HepG2 (cell line): ENCODE results near the gene TGFA. TPM values are rescaled to one million over a fixed set of nuclear protein-coding genes. Genes with fewer than 3 reads are reported as not detected.

Source experiments
- ATAC-seq: fragments of 200-7000 bp; cut with Tn5 transposase; 3 replicates; pipeline ENCODE4 v1.9.1; 2020; ENCODE audit warnings: mild to moderate bottlenecking, moderate library complexity
- BruUV-seq: library from RNA; stranded (reverse); fragments of 400-500 nt; replicated peaks from 2 replicates; lab custom pipeline; 2021; lab: Mats Ljungman, UMichigan
- CTCF ChIA-PET: fragments of 300-600 bp; formaldehyde crosslinking; extraction: SDS; loops from one replicate; lab custom pipeline; 2021; ENCODE audit warnings: low total read pairs, inconsistent platforms, low intra/inter-chr PET ratio; lab: Yijun Ruan, JAX
- POLR2A ChIA-PET: fragments of 350-600 bp; sonication (Branson Sonifier 250); formaldehyde crosslinking; loops from one replicate; lab custom pipeline; 2020; ENCODE audit warnings: antibody characterized with exemption, inconsistent platforms; lab: Yijun Ruan, JAX
- DNase-seq: peaks from one replicate; pipeline ENCODE4 v3.0.0-alpha.2; 2015; ENCODE audit warnings: low spot score
- FAIRE-seq: peaks from 3 replicates; lab custom pipeline; 2011; peaks lifted over from hg19 to GRCh38; lab: Jason Lieb, UNC
- H2AFZ ChIP-seq: one replicate; pipeline ENCODE4 v1.6.1; 2011; ENCODE audit warnings: low read length, inconsistent platforms
- H3K27ac ChIP-seq: fragments of 300-600 bp; 3 replicates; pipeline ENCODE4 v1.8.0; 2011; ENCODE audit warnings: mixed run types, mild to moderate bottlenecking, mixed read lengths, low read length, inconsistent platforms; ENCODE audit not compliant: insufficient read depth; ENCODE audit errors: extremely low read length
- H3K27me3 ChIP-seq, 2 experiments: fragments of 200-600 bp in 1 of 2; 2 replicates in 1 of 2; 3 replicates in 1 of 2; pipeline versions ENCODE4 v1.6.0 to v1.8.0; 2011; ENCODE audit warnings: low read length in 2 of 2, mild to moderate bottlenecking in 2 of 2, moderate library complexity in 2 of 2, inconsistent platforms in 1 of 2; ENCODE audit not compliant: insufficient read depth in 2 of 2, control insufficient read depth in 1 of 2
- H3K36me3 ChIP-seq, 2 experiments: fragments of 200-600 bp in 1 of 2; replicated peaks in 1 of 2; 2 replicates in 1 of 2; 3 replicates in 1 of 2; pipeline versions ENCODE4 v1.5.1 to v1.8.0; 2011; ENCODE audit warnings: low read length in 2 of 2, inconsistent platforms in 1 of 2; ENCODE audit not compliant: insufficient read depth in 2 of 2, control insufficient read depth in 1 of 2
- H3K4me1 ChIP-seq: 2 replicates; pipeline ENCODE4 v1.5.1; 2012; ENCODE audit warnings: low read length, inconsistent platforms; ENCODE audit not compliant: insufficient read depth
- H3K4me2 ChIP-seq: 2 replicates; pipeline ENCODE4 v1.6.0; 2011; ENCODE audit warnings: low read depth, low read length, inconsistent platforms
- H3K4me3 ChIP-seq, 3 experiments: fragments of 200-600 bp in 1 of 3; sonication (generic), shearing (Covaris generic) in 1 of 3; replicated peaks in 1 of 3; 2 replicates each; pipeline ENCODE4 v1.5.1; 2011 to 2016; ENCODE audit warnings: low read length in 3 of 3, inconsistent platforms in 2 of 3, low read depth in 2 of 3, mild to moderate bottlenecking in 2 of 3, control low read depth in 1 of 3, mixed read lengths in 1 of 3; ENCODE audit not compliant: insufficient read depth in 1 of 3
- H3K79me2 ChIP-seq: one replicate; pipeline ENCODE4 v1.6.1; 2011; ENCODE audit warnings: low read length, inconsistent platforms; ENCODE audit not compliant: insufficient read depth
- H3K9ac ChIP-seq: 2 replicates; pipeline ENCODE4 v1.6.0; 2011; ENCODE audit warnings: mild to moderate bottlenecking, low read depth, low read length, inconsistent platforms; ENCODE audit not compliant: insufficient read depth
- H3K9me3 ChIP-seq: 2 replicates; pipeline ENCODE4 v1.5.1; 2012; ENCODE audit warnings: mild to moderate bottlenecking, low read length
- H4K20me1 ChIP-seq: 2 replicates; pipeline ENCODE4 v1.6.0; 2011; ENCODE audit warnings: inconsistent platforms, mild to moderate bottlenecking, low read length, moderate library complexity; ENCODE audit not compliant: insufficient read depth
- ARID4A ChIP-seq: sonication (generic); formaldehyde crosslinking; IDR thresholded peaks from 2 replicates; pipeline ENCODE4 v1.5.0; 2020; ENCODE audit warnings: mild to moderate bottlenecking, missing genetic modification reagents, borderline replicate concordance
- EP300 ChIP-seq, 3 experiments: sonication (generic) in 1 of 3; formaldehyde crosslinking in 1 of 3; IDR thresholded peaks; 2 replicates each; pipeline versions ENCODE4 v1.5.1 to v1.6.1; 2011 to 2020; ENCODE audit warnings: low read depth in 2 of 3, low read length in 2 of 3, borderline replicate concordance in 1 of 3, improper control_type of control experiment in 1 of 3, mild to moderate bottlenecking in 1 of 3, missing genetic modification reagents in 1 of 3, moderate library complexity in 1 of 3
- ERF ChIP-seq: IDR thresholded peaks from 2 replicates; pipeline ENCODE4 v1.6.1; 2018; ENCODE audit warnings: missing biosample characterization, missing genetic modification reagents
- HNF4G ChIP-seq, 2 experiments: sonication (generic) in 1 of 2; formaldehyde crosslinking in 1 of 2; IDR thresholded peaks; 2 replicates each; pipeline versions ENCODE4 v1.4.0 to v1.6.1; 2011 to 2020; ENCODE audit warnings: borderline replicate concordance in 2 of 2, low read depth in 2 of 2, mild to moderate bottlenecking in 2 of 2, low read length in 1 of 2, missing genetic modification reagents in 1 of 2, moderate library complexity in 1 of 2
- NCOA1 ChIP-seq: sonication (generic); formaldehyde crosslinking; IDR thresholded peaks from 2 replicates; pipeline ENCODE4 v1.9.0; 2021; ENCODE audit warnings: missing genetic modification reagents
- PAF1 ChIP-seq: IDR thresholded peaks from 2 replicates; pipeline ENCODE4 v1.6.1; 2016; ENCODE audit warnings: missing genetic modification reagents, missing compliant biosample characterization
- PRPF4 ChIP-seq: fragments of 200-400 bp; formaldehyde crosslinking; IDR thresholded peaks from 2 replicates; pipeline ENCODE4 v1.6.1; 2016; ENCODE audit warnings: low read length, low read depth; ENCODE audit not compliant: poor library complexity, severe bottlenecking
- RFX1 ChIP-seq: fragments of 450-650 bp; IDR thresholded peaks from 2 replicates; pipeline ENCODE4 v1.6.1; 2017
- SATB2 ChIP-seq: sonication (generic); formaldehyde crosslinking; IDR thresholded peaks from 2 replicates; pipeline ENCODE4 v1.5.0; 2020; ENCODE audit warnings: missing genetic modification reagents
- SSRP1 ChIP-seq: IDR thresholded peaks from 2 replicates; pipeline ENCODE4 v1.6.1; 2016; ENCODE audit warnings: control low read depth
- SYNCRIP ChIP-seq: fragments of 200-400 bp; formaldehyde crosslinking; IDR thresholded peaks from 2 replicates; pipeline ENCODE4 v1.6.1; 2018; ENCODE audit warnings: mild to moderate bottlenecking, low read depth, low read length; ENCODE audit not compliant: insufficient read depth
- ZNF292 ChIP-seq: sonication (generic); formaldehyde crosslinking; IDR thresholded peaks from 2 replicates; pipeline ENCODE4 v1.8.1; 2022; ENCODE audit warnings: mild to moderate bottlenecking, low read depth, missing genetic modification reagents, borderline replicate concordance
- ZNF30 ChIP-seq: sonication (generic); formaldehyde crosslinking; IDR thresholded peaks from 2 replicates; pipeline ENCODE4 v1.5.0; 2020; ENCODE audit warnings: mild to moderate bottlenecking, missing genetic modification reagents
- ZNF329 ChIP-seq: sonication (generic); formaldehyde crosslinking; IDR thresholded peaks from 2 replicates; pipeline ENCODE4 v1.9.0; 2021; ENCODE audit warnings: low read depth, mild to moderate bottlenecking, missing genetic modification reagents
- ZNF446 ChIP-seq: sonication (generic); formaldehyde crosslinking; IDR thresholded peaks from 2 replicates; pipeline ENCODE4 v1.5.0; 2020; ENCODE audit warnings: mild to moderate bottlenecking, missing genetic modification reagents
- ZNF562 ChIP-seq: sonication (generic); formaldehyde crosslinking; IDR thresholded peaks from 2 replicates; pipeline ENCODE4 v1.8.0; 2022; ENCODE audit warnings: missing genetic modification reagents, borderline replicate concordance
- ZNF569 ChIP-seq: sonication (generic); formaldehyde crosslinking; IDR thresholded peaks from 2 replicates; pipeline ENCODE4 v1.5.0; 2020; ENCODE audit warnings: mild to moderate bottlenecking, missing genetic modification reagents, moderate library complexity, borderline replicate concordance
- ZNF784 ChIP-seq: sonication (generic); formaldehyde crosslinking; IDR thresholded peaks from 2 replicates; pipeline ENCODE4 v1.5.1; 2020; ENCODE audit warnings: missing genetic modification reagents, mild to moderate bottlenecking, borderline replicate concordance
- WGBS: methylation state at CpG from one replicate; pipeline ENCODE4 v1.1.6; 2017; ENCODE audit warnings: low lambda C conversion rate; 5-methylcytosine and 5-hydroxymethylcytosine counted together
- in situ Hi-C: cut with HindIII; loops from 2 replicates; pipeline ENCODE4 v1.10.0; 2017; ENCODE audit warnings: low pct_unique_long_range_greater_than_20kb; ENCODE audit not compliant: extremely low pct_ligation_motif_present
- intact Hi-C: fragments of 100-400 bp; cut with micrococcal nuclease; formaldehyde crosslinking; loops from one replicate; pipeline ENCODE4 v1.10.0; 2022; ENCODE audit not compliant: unreplicated experiment
- polyA plus RNA-seq, 8 experiments: library from polyadenylated mRNA; depleted of rRNA in 3 of 8; stranded (reverse) in 7 of 8; unstranded in 1 of 8; fragments of >200 nt; fragmentation: Illumina TruSeq in 4 of 8; extraction: Trizol in 4 of 8; gene quantifications; 2 replicates each; pipeline versions ENCODE4 v1.2.1 to v1.2.3, GENCODE V29; 2011 to 2016; ENCODE audit warnings: low read depth in 4 of 8, missing spikeins in 1 of 8, mixed read lengths in 1 of 8; ENCODE audit not compliant: insufficient read depth in 1 of 8
- total RNA-seq, 5 experiments: library from RNA; depleted of rRNA; stranded (reverse); fragments of >200 nt; fragmentation: Illumina TruSeq; extraction: Trizol; gene quantifications; 2 replicates each; pipeline ENCODE4 v1.2.3, GENCODE V29; 2016; ENCODE audit warnings: low read depth in 1 of 5

Gene TGFA
- total and polyA plus RNA-seq, 2 of the 13 experiments (the other 11 are each of a cell fraction or from before 2014, with no cell fraction given), result 7.8 to 15.3 TPM

GRCh38 chr2:70475266-70475665 lies 78.4 kb downstream of the TGFA start (continued):
- TF ChIP-seq ARID4A (CRISPR knock-in tag), result no peak
- TF ChIP-seq, all 625 proteins: peak for 0

DNA sequence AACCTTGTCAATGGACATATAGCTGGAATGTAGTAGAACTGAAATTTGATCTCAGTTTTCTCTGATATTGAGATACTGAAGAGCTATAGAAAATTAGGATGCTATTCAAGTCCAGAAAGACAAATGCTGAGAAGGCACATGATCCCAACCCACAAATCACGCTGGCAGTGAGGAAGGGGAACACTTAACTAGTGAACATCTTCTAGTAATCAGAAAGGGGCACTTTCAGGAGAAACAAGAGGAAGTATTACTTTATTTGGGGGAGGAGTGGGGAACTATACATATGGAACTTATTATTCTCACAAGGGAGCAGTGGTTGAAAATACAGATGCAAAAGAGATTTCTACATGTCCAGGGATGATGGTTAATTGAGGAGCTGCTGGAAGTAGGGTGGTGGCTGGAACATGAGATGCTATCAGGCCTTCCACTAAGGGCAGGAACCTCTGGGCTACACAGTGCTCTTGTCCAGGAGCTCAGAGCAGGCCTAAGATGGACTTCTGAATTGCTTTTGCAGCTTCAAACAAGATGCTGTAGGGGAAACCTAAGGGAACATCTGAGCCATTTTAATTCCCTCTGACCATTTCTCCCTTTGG lies 79.3 kb downstream of the TGFA start:
- H3K27me3 ChIP-seq, result no peaks in the 10 kb centered on the region
- 62% methylated on average over 1 of the region's 1 CpG for WGBS
- ChIA-PET POLR2A (no interaction called here), CTCF (no interaction called here)
- H3K4me3 ChIP-seq, result no peak overlapping the region
- no peak overlapping the region for H3K4me2 ChIP-seq
- H3K27ac ChIP-seq, result no peak overlapping the region
- no peaks in the 10 kb centered on the region for H3K9me3 ChIP-seq
- FAIRE-seq (no peak), ATAC-seq (no peak), DNase-seq (no peak)
- BruUV-seq, result no TSS peak
- in situ Hi-C loops, result no loop called here
- intact Hi-C loops, result no loop called here
- H3K79me2 ChIP-seq, result no peaks in the 10 kb centered on the region
- H4K20me1 ChIP-seq, result no peaks in the 10 kb centered on the region
- H3K9ac ChIP-seq, result no peak overlapping the region
- H3K36me3 ChIP-seq, result no peaks in the 10 kb centered on the region
- H3K4me1 ChIP-seq, result peaks cover 11% of the 10 kb centered on the region
- no peak overlapping the region for H2AFZ ChIP-seq
- no peak for TF ChIP-seq NCOA1 (CRISPR knock-in tag)
- no peak for TF ChIP-seq SSRP1 (CRISPR knock-in tag)
- no peak for TF ChIP-seq SATB2 (CRISPR knock-in tag)
- TF ChIP-seq ZNF569 (CRISPR knock-in tag), result no peak
- TF ChIP-seq HNF4G (IDR thresholded peaks at IDR 0.05; ENCODE audit: borderline replicate concordance, low read depth, low read length), result no peak
- no peak for TF ChIP-seq HNF4G (CRISPR knock-in tag; IDR thresholded peaks at IDR 0.05; ENCODE audit: borderline replicate concordance, low read depth)
- TF ChIP-seq EP300 (IDR thresholded peaks at IDR 0.05; ENCODE audit: low read depth in 2 of 2, low read length in 2 of 2), result no peak
- TF ChIP-seq EP300 (CRISPR knock-in tag; IDR thresholded peaks at IDR 0.05; ENCODE audit: borderline replicate concordance), result no peak
- TF ChIP-seq RFX1, result no peak
- no peak for TF ChIP-seq ZNF446 (CRISPR knock-in tag)
- no peak for TF ChIP-seq ZNF562 (CRISPR knock-in tag)
- no peak for TF ChIP-seq ZNF329 (CRISPR knock-in tag)
- no peak for TF ChIP-seq PAF1 (CRISPR knock-in tag)
- TF ChIP-seq PRPF4, result no peak
- TF ChIP-seq ZNF30 (CRISPR knock-in tag), result no peak
- no peak for TF ChIP-seq SYNCRIP
- TF ChIP-seq ERF (CRISPR knock-in tag), result no peak
- no peak for TF ChIP-seq ZNF784
- TF ChIP-seq ZNF292 (CRISPR knock-in tag), result no peak
